ENCODE data around the gene UGDH.
"Not testable (repeated sequence)": the region's sequence is repeated elsewhere in the genome, so short reads cannot be mapped to it uniquely, and the experiment has no call there.

The UGDH gene

GRCh38 chr4:39527296-39528060, at the start of gene UGDH:
Gene UGDH (minus strand): TSS chr4:39527439. CDS start chr4:39521512, 5,927 bp downstream.
- peak; percentile 100 for DNase-seq (ENCODE audit: low spot score)
- peak; percentile 96 for FAIRE-seq

DNA sequence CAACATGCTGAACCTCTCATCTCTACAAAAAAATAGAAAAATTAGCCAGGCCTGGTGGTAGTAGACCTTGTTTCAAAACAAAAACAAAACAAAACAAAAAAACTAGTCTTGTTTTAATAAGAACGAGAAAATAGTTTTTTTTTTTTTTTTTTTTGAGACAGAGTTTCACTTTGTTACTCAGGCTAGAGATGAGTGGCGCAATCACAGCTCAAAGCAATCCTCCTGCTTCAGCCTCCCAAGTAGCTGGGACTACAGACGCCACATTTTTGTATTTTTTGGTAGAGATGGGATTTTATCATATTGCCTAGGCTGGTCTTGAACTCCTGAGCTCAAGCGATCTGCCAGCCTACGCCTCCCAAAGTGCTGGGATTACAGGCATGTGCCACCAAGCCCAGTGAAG, 47.7 kb upstream of the UGDH start:
- DNase-seq (ENCODE audit: low spot score) = no peak

GRCh38 chr4:39571504-39571903, 44.3 kb upstream of the UGDH start:
- FAIRE-seq (no peak), DNase-seq (ENCODE audit: low spot score) (no peak)

More for the DNA sequence above, 47.7 kb upstream of the UGDH start:
- no peak for FAIRE-seq

DNA sequence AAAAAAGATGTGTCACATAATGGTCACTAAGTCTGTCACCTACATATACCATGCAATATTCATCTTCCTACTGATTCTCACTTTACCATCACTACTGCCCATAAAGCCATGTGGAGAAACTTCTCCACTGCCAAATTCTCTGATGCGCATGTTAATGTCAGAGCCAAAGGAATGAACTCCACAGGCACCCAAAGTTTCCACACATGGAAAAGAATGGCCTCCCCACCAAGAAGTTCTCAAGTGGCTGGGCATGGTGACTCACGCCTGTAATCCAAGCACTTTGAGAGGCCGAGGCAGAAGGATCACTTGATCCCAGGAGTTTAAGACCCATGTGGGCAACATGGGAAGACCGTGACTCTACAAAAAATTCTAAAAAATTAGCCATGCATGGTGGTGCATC, 43.8 kb upstream of the UGDH start:
- DNase-seq (ENCODE audit: low spot score) (no peak), FAIRE-seq (no peak)

- DNase-seq (ENCODE audit: low spot score) = no peak
- FAIRE-seq = no peak
These were observed 42.0 kb upstream of the UGDH start for GRCh38 chr4:39569209-39569608.

DNA sequence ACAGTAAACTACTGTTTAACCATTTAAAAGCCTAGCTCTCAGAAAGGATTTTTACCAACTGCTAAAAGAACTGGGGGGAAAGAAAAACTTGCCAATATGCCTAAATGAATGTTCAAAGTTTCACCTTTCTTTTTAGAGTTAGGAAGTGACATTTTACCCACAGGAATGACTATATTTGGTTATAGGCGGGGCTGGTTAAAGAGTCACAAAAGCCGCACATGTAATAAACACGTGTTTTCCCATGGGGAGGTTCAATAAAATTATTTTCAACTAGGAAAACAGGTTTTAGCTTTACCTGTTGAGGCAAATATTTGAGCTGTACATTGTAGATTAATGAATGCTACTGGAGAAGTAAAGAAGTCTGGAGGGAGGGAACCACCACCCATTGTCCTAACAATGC, 41.6 kb upstream of the UGDH start:
- FAIRE-seq = no peak
- no peak for DNase-seq (ENCODE audit: low spot score)

DNA sequence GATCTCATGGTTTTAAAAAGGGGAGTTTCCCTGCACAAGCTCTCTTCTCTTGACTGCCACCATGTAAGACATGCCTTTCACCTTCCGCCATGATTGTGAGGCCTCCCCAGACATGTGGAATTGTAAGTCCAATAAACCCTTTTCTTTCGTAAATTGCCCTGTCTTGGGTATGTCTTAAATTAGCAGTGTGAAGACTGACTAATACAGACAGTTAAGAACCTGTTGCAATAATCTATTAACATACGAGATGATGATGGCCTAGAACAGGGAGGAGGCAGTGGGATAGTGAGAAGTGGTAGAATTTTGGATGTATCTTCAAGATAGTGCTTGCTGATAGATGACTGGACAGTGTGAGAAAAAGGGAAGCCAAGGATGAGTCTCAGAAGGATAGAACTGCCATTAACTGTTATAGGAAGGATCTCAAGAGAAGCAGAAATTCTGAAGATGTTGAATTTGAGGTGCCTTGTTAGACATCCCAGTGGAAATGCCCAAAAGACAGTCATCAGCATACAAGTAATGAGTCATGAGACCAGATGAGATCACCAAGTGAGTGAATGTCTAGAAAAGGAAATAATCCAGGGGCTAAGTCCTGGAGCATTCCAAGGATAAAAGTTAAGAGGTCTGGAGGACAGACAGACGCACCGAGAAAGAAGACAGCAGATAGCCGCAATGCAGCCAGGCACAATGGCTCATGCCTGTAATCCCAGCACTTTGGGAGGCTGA, 38.8 kb upstream of the UGDH start:
- FAIRE-seq = no peak

GRCh38 chr4:39563346-39563847, 36.2 kb upstream of the UGDH start:
- FAIRE-seq = no peak
- no peak for DNase-seq (ENCODE audit: low spot score)

More for the DNA sequence above, 38.8 kb upstream of the UGDH start:
- DNase-seq (ENCODE audit: low spot score) = peak; percentile 61

GRCh38 chr4:39562792-39563191, 35.6 kb upstream of the UGDH start:
- FAIRE-seq (no peak), DNase-seq (ENCODE audit: low spot score) (no peak)

DNA sequence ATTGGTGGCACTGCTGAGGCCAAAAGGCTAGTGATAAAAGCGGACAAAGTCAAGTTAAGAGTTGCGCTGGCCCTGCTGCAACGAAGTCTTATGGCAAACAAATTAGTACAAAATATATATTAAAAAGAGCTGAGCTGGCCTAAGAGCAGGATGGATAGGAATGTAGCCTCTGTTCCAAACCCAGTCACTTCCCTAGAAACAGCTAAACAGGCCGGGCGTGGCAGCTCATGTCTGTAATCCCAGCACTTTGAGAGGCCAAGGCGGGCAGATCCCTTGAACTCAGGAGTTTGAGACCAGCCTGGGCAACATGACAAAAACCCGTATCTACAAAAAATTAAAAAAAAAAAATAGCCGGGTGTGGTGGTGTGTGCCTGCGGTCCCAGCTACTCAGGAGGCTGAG, 32.4 kb upstream of the UGDH start:
- no peak for FAIRE-seq
- no peak for DNase-seq (ENCODE audit: low spot score)

- FAIRE-seq (no peak), DNase-seq (ENCODE audit: low spot score) (no peak)
These were observed 28.2 kb upstream of the UGDH start for GRCh38 chr4:39555472-39555871.

- FAIRE-seq (no peak), DNase-seq (ENCODE audit: low spot score) (no peak)
These were observed 21.3 kb upstream of the UGDH start for GRCh38 chr4:39548425-39549067.

DNA sequence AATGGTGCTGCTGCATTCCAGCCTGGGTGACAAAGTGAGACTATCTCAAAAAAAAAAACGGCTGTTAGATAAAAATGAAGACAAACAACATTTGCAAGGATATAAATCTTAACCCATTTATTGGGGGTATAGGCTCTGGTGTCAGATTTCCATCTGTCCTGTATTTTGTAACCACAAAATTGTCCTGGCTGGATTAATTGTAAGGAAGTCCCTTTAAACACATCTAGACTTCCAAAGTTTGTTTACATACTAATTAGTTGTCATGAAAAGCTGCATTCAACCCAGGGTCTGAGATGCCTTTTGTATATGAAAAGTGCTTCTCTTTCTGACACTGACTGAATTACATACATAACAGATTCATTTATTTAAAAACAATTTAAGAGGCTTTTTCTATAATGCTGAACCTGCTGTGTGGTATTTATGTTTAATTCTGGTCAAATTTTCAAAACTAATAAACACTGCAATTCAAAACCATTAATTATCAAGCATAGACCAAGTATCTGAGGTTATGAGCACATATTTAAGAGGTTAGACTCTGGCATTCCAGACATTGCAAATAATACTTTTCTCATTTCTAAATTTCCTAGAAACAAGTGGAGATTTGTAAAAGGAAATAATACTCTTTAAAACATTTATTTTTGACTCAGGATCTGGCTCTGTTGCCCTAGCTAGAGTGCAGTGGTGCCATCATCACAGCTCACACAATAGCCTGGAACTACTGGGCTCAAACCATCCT, 17.5 kb upstream of the UGDH start:
- FAIRE-seq = no peak
- no peak for DNase-seq (ENCODE audit: low spot score)

DNA sequence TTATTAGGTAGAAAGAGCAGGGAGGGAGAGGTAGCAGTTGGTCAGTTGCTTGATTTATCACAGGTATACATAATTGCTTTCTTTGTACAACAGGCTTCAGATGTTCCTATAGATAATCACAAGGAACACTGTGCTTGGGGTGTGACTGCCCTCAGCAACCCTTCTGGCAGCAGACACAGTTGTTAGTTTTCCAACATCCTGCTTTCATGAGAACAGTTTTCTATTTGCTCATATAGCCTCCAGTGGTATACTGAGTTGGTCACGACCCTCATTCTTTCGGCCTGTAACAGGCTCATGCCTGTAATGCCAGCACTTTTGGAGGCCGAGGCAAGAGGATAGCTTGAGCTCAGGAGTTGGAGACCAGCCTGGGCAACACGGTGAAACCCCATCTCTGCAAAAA, 16.8 kb upstream of the UGDH start:
- not testable (repeated sequence) for DNase-seq (ENCODE audit: low spot score); FAIRE-seq

DNA sequence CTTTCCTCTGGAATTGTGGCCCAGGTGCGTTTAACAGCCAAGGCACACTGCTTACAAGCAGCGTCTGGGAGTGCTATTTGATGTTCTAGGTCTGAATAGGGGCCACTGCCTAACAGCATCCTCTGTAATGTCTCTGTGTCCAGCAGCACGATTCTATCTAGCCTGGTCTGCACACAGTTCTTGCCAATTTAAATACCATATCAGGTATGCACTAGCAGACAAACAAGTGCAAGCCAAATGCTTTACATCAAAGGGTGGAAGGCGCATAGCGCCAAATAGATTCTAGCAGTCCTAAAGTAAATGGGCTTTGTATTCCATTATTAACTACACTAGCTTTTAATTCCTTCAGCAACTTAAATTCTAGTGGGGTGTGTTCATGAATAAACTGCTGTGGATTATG, 15.8 kb upstream of the UGDH start:
- no peak for DNase-seq (ENCODE audit: low spot score)
- peak; percentile 5 for FAIRE-seq

DNA sequence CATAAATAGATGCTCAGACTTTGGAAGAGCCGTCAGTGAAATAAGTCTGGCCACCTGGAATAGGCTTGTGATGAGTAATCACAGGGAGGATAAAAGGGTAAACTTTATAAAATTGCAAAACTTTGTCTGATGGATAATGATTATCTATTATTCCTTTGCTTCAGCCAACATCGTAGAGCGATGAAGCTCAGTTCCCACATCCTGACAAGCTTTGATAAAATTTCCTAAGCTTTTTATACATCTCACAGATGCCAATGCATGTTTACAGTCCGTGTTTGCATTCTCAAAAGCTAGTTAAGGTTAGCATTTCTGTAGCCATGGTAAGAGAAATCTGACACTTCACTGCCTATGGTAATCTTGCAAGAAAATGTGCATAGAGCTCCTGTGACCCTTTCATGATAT, 15.4 kb upstream of the UGDH start:
- DNase-seq (ENCODE audit: low spot score) (no peak), FAIRE-seq (no peak)

DNA sequence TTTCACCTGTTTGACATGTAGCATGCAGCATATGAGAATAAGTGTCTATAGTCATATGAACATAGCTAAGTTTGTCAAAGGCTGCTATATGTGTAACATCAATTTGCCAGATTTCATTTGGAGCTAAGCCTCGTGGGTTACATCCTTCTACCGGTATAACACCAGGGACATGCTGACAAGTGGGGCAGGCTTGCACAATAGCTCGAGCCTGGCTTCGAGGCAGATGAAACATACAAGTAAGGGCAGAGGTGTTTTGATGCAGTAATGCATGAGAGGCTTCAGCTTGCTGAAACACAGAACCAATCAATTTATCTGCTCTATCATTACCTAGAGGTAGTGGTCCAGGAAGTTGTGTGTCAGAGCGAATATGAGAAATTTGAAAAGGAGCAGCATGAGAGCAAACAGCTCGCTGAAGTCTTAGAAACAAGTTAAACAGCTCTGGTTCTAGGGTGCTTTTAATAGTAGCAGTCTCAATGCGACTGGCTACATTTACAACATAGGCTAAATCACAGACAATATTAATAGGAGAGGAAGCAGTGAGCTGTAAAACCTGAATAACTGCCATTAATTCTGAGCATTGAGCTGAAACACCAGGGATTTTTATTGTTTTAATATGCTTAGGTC, 14.9 kb upstream of the UGDH start:
- DNase-seq (ENCODE audit: low spot score) (no peak), FAIRE-seq (no peak)

- FAIRE-seq (no peak), DNase-seq (ENCODE audit: low spot score) (no peak)
These were observed 11.9 kb upstream of the UGDH start for GRCh38 chr4:39539089-39539611.

- FAIRE-seq (no peak), DNase-seq (ENCODE audit: low spot score) (no peak)
These were observed 6.3 kb upstream of the UGDH start for GRCh38 chr4:39533541-39533940.

- FAIRE-seq; DNase-seq (ENCODE audit: low spot score): not testable (repeated sequence)
These were observed 5.0 kb upstream of the UGDH start for GRCh38 chr4:39532237-39532636.

GRCh38 chr4:39530682-39531081, 3.4 kb upstream of the UGDH start:
- no peak for FAIRE-seq
- no peak for DNase-seq (ENCODE audit: low spot score)
